SK-N-SH treated with all-trans-retinoic acid at 6 μM for 48 hours (cell line): ENCODE measurements around the gene NAA20.

ENCODE experiments used
- ATAC-seq: fragments of 200-7000 bp; cut with Tn5 transposase; 3 replicates; pipeline ENCODE4 v1.9.1; 2020; ENCODE audit warnings: mild to moderate bottlenecking, moderate library complexity
- ARNTL ChIP-seq: fragments of 450-650 bp; formaldehyde crosslinking; IDR thresholded peaks from 2 replicates; pipeline ENCODE4 v1.5.0; 2020; ENCODE audit warnings: low read depth, mild to moderate bottlenecking, moderate library complexity, borderline replicate concordance
- CREB5 ChIP-seq: fragments of 250-450 bp; sonication (Bioruptor Pico); IDR thresholded peaks from 2 replicates; pipeline ENCODE4 v1.5.1; 2020; ENCODE audit warnings: low read depth, mild to moderate bottlenecking, moderate library complexity
- CSDC2 ChIP-seq: fragments of 250-450 bp; sonication (Bioruptor Pico); IDR thresholded peaks from 2 replicates; pipeline ENCODE4 v1.5.0; 2020; ENCODE audit warnings: mild to moderate bottlenecking, moderate library complexity
- ESRRG ChIP-seq: fragments of 250-450 bp; sonication (Bioruptor Pico); IDR thresholded peaks from 2 replicates; pipeline ENCODE4 v1.6.1; 2021; ENCODE audit warnings: mild to moderate bottlenecking
- GLIS3 ChIP-seq: fragments of 250-450 bp; sonication (Bioruptor Pico); IDR thresholded peaks from 2 replicates; pipeline ENCODE4 v1.5.0; 2020; ENCODE audit warnings: mild to moderate bottlenecking, moderate library complexity
- ISL1 ChIP-seq: fragments of 250-450 bp; sonication (Bioruptor Pico); IDR thresholded peaks from 2 replicates; pipeline ENCODE4 v2.1.2; 2022; ENCODE audit warnings: mild to moderate bottlenecking, moderate library complexity
- OSR1 ChIP-seq: fragments of 250-450 bp; sonication (Bioruptor Pico); IDR thresholded peaks from 2 replicates; pipeline ENCODE4 v1.8.0; 2022; ENCODE audit warnings: moderate library complexity, mild to moderate bottlenecking, inconsistent platforms
- POU6F1 ChIP-seq: fragments of 250-450 bp; sonication (Bioruptor Pico); IDR thresholded peaks from 2 replicates; pipeline ENCODE4 v1.8.0; 2021; ENCODE audit warnings: low read depth, mild to moderate bottlenecking, moderate library complexity, borderline replicate concordance
- PPARA ChIP-seq: fragments of 250-450 bp; sonication (Bioruptor Pico); IDR thresholded peaks from 2 replicates; pipeline ENCODE4 v1.5.0; 2020; ENCODE audit warnings: mild to moderate bottlenecking, borderline replicate concordance
- RARB ChIP-seq: fragments of 250-450 bp; sonication (Bioruptor Pico); IDR thresholded peaks from 2 replicates; pipeline ENCODE4 v1.8.0; 2021; ENCODE audit warnings: mild to moderate bottlenecking, moderate library complexity
- SNAI2 ChIP-seq: fragments of 250-450 bp; sonication (Bioruptor Pico); IDR thresholded peaks from 2 replicates; pipeline ENCODE4 v1.5.0; 2020; ENCODE audit warnings: mild to moderate bottlenecking, moderate library complexity
- TCF4 ChIP-seq: fragments of 250-450 bp; sonication (Bioruptor Pico); IDR thresholded peaks from 2 replicates; pipeline ENCODE4 v1.8.0; 2021; ENCODE audit warnings: mild to moderate bottlenecking, moderate library complexity, borderline replicate concordance
- TSHZ2 ChIP-seq: fragments of 250-450 bp; sonication (Bioruptor Pico); IDR thresholded peaks from 2 replicates; pipeline ENCODE4 v1.5.0; 2020; ENCODE audit warnings: mild to moderate bottlenecking, moderate library complexity
- ZC3H10 ChIP-seq: fragments of 250-450 bp; sonication (Bioruptor Pico); IDR thresholded peaks from 2 replicates; pipeline ENCODE4 v1.5.1; 2021; ENCODE audit warnings: mild to moderate bottlenecking, moderate library complexity
- ZFP3 ChIP-seq: fragments of 250-450 bp; sonication (Bioruptor Pico); IDR thresholded peaks from 2 replicates; pipeline ENCODE4 v1.5.0; 2020; ENCODE audit warnings: mild to moderate bottlenecking, moderate library complexity
- ZFP30 ChIP-seq: fragments of 450-650 bp; formaldehyde crosslinking; IDR thresholded peaks from 2 replicates; pipeline ENCODE4 v1.5.0; 2022; ENCODE audit warnings: mild to moderate bottlenecking, moderate library complexity
- ZNF565 ChIP-seq: fragments of 450-650 bp; formaldehyde crosslinking; conservative IDR thresholded peaks from 2 replicates; pipeline ENCODE4 v1.5.0; 2020; ENCODE audit warnings: low read depth, mild to moderate bottlenecking, moderate library complexity
- ZNF70 ChIP-seq: fragments of 450-650 bp; formaldehyde crosslinking; IDR thresholded peaks from 2 replicates; pipeline ENCODE4 v1.5.0; 2020; ENCODE audit warnings: mild to moderate bottlenecking, moderate library complexity
- ZNF8 ChIP-seq: fragments of 450-650 bp; formaldehyde crosslinking; IDR thresholded peaks from 2 replicates; pipeline ENCODE4 v1.5.0; 2020; ENCODE audit warnings: mild to moderate bottlenecking, moderate library complexity

NAA20 gene

GRCh38 chr20:19987046-19987445 is 30.1 kb upstream of the NAA20 start:
- no peak for ATAC-seq
- TF ChIP-seq ZNF70 (CRISPR knock-in tag) (no peak), ZC3H10 (no peak), TCF4 (no peak), OSR1 (no peak), CREB5 (CRISPR knock-in tag) (no peak), POU6F1 (CRISPR knock-in tag) (no peak), ESRRG (CRISPR knock-in tag) (no peak), ARNTL (CRISPR knock-in tag) (no peak), ZNF8 (CRISPR knock-in tag) (no peak), ZFP3 (CRISPR knock-in tag) (no peak), ZNF565 (no peak), GLIS3 (no peak), PPARA (no peak), CSDC2 (CRISPR knock-in tag) (no peak), RARB (no peak), ISL1 (CRISPR knock-in tag) (no peak)

GRCh38 chr20:19990850-19991249 is 26.3 kb upstream of the NAA20 start:
- ATAC-seq: no peak
- no peak for TF ChIP-seq TCF4
- TF ChIP-seq PPARA: no peak
- no peak for TF ChIP-seq TSHZ2 (CRISPR knock-in tag)
- TF ChIP-seq SNAI2 (CRISPR knock-in tag): no peak
- TF ChIP-seq ZNF8 (CRISPR knock-in tag): no peak
- no peak for TF ChIP-seq GLIS3
- TF ChIP-seq CREB5 (CRISPR knock-in tag): no peak
- TF ChIP-seq RARB: no peak

- ATAC-seq: no peak
- TF ChIP-seq ZC3H10 (no peak), ISL1 (CRISPR knock-in tag) (no peak), TSHZ2 (CRISPR knock-in tag) (no peak), ZFP30 (CRISPR knock-in tag) (no peak), POU6F1 (CRISPR knock-in tag) (no peak), TCF4 (no peak), SNAI2 (CRISPR knock-in tag) (no peak), OSR1 (no peak), GLIS3 (no peak)
- TF ChIP-seq, all 23 proteins: peak for 0
These were observed 25.9 kb upstream of the NAA20 start for GRCh38 chr20:19991308-19991707.
